GM19025 (cell line): ENCODE measurements around the gene TMEM132C.

Source experiments
- ATAC-seq: cut with Tn5 transposase; IDR thresholded peaks from one replicate; pipeline ENCODE4 v1.9.1; 2021; ENCODE audit warnings: mild to moderate bottlenecking, low read depth, moderate library complexity; ENCODE audit not compliant: unreplicated experiment

The TMEM132C gene

GRCh38 chr12:128337431-128338170, 70.6 kb downstream of the TMEM132C start:
- no peak for ATAC-seq

- no peak for ATAC-seq
These were observed 71.6 kb downstream of the TMEM132C start for GRCh38 chr12:128338386-128339125.

- no peak for ATAC-seq
These were observed 72.2 kb downstream of the TMEM132C start for GRCh38 chr12:128339126-128339520.

- no peak for ATAC-seq
These were observed 72.7 kb downstream of the TMEM132C start for GRCh38 chr12:128339631-128340030.

GRCh38 chr12:128353301-128353700, 86.3 kb downstream of the TMEM132C start:
- no peak for ATAC-seq

GRCh38 chr12:128356547-128356946, 89.6 kb downstream of the TMEM132C start:
- no peak for ATAC-seq

- no peak for ATAC-seq
These were observed 94.5 kb downstream of the TMEM132C start for GRCh38 chr12:128361400-128361995.

GRCh38 chr12:128365032-128365431, 98.1 kb downstream of the TMEM132C start:
- ATAC-seq = no peak

GRCh38 chr12:128365651-128366231, 98.8 kb downstream of the TMEM132C start:
- no peak for ATAC-seq

- ATAC-seq = no peak
These were observed 101.0 kb downstream of the TMEM132C start for GRCh38 chr12:128367961-128368360.

GRCh38 chr12:128381541-128381940, 114.6 kb downstream of the TMEM132C start:
- ATAC-seq = no peak

- no peak for ATAC-seq
These were observed 115.0 kb downstream of the TMEM132C start for GRCh38 chr12:128381946-128382345.

- ATAC-seq = no peak
These were observed 116.0 kb downstream of the TMEM132C start for GRCh38 chr12:128382946-128383345.

GRCh38 chr12:128383357-128383937, 116.5 kb downstream of the TMEM132C start:
- no peak for ATAC-seq

- no peak for ATAC-seq
These were observed 118.8 kb downstream of the TMEM132C start for GRCh38 chr12:128385736-128386135.

- ATAC-seq = no peak
These were observed 120.9 kb downstream of the TMEM132C start for GRCh38 chr12:128387811-128388422.

- no peak for ATAC-seq
These were observed 121.6 kb downstream of the TMEM132C start for GRCh38 chr12:128388461-128389000.

- no peak for ATAC-seq
These were observed 126.4 kb downstream of the TMEM132C start for GRCh38 chr12:128393346-128393745.

- no peak for ATAC-seq
These were observed 127.2 kb downstream of the TMEM132C start for GRCh38 chr12:128394137-128394536.

- no peak for ATAC-seq
These were observed 132.3 kb downstream of the TMEM132C start for GRCh38 chr12:128399253-128399652.
